Ishikawa (cell line): ENCODE results near the gene NOM1.

Experiments used
- CEBPB ChIP-seq: IDR thresholded peaks from 2 replicates; pipeline ENCODE4 v1.6.1; 2012
- CREB1 ChIP-seq: IDR thresholded peaks from 2 replicates; pipeline ENCODE4 v1.6.1; 2012; ENCODE audit warnings: low read depth
- EGR1 ChIP-seq: IDR thresholded peaks from 2 replicates; pipeline ENCODE4 v1.6.1; 2012
- EP300 ChIP-seq: IDR thresholded peaks from 2 replicates; pipeline ENCODE4 v1.6.1; 2012; ENCODE audit warnings: borderline replicate concordance
- FOXM1 ChIP-seq: IDR thresholded peaks from 2 replicates; pipeline ENCODE4 v1.6.1; 2012; ENCODE audit warnings: low read depth, borderline replicate concordance
- NFIC ChIP-seq: IDR thresholded peaks from 2 replicates; pipeline ENCODE4 v1.6.1; 2012
- RAD21 ChIP-seq: IDR thresholded peaks from 2 replicates; pipeline ENCODE4 v1.6.1; 2012; ENCODE audit warnings: low read depth
- TAF1 ChIP-seq: IDR thresholded peaks from 2 replicates; pipeline ENCODE4 v1.6.1; 2012; ENCODE audit warnings: low read depth, mild to moderate bottlenecking
- TCF12 ChIP-seq: IDR thresholded peaks from 2 replicates; pipeline ENCODE4 v1.6.1; 2012; ENCODE audit warnings: low read depth
- TEAD4 ChIP-seq: IDR thresholded peaks from 2 replicates; pipeline ENCODE4 v1.6.1; 2012
- YY1 ChIP-seq: IDR thresholded peaks from 2 replicates; pipeline ENCODE4 v1.6.1; 2012; ENCODE audit warnings: low read depth
- ZBTB7A ChIP-seq: IDR thresholded peaks from 2 replicates; pipeline ENCODE4 v1.6.1; 2012; ENCODE audit warnings: low read depth
- TF ChIP-seq, protein P1 (sequence below): IDR thresholded peaks from 2 replicates; pipeline ENCODE4 v1.6.1; 2012; ENCODE audit warnings: low read depth, mild to moderate bottlenecking
- TF ChIP-seq, protein P2 (sequence below): IDR thresholded peaks from 2 replicates; pipeline ENCODE4 v1.6.1; 2012
- TF ChIP-seq, protein P3 (sequence below): IDR thresholded peaks from 2 replicates; pipeline ENCODE4 v1.6.1; 2012

NOM1 gene

DNA sequence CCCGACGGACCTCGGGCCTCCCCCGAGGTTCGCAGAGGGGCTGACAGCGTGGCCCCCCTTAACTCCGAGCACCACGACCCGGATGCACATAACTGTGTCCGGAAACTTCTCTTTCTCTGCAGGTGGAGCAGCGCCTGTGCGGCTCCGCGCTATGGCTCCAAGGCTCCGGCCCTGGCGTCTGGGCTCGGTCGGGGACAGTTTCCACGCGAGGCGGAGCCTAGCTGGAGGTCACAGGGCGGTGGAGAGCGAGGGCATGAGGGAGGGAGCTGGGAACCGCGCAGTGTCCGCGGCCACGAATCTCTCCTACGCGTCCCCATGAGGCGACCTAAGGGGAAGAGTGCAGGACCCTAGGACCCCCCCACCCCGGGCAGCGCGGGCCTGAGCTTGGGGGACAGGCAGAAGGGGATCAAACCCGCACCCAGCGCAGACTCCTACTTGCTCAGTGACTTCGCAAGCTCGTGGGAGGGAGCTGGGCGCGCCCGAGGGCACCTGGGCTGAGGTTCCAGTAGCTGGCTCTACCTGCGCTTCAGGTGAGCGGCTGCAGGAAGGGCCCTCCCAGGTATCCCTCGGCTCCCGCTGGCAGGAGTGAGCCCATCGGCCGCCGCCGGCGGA, 69.6 kb downstream of the NOM1 start:
- TF ChIP-seq TEAD4: no peak
- TF ChIP-seq, protein P1, sequence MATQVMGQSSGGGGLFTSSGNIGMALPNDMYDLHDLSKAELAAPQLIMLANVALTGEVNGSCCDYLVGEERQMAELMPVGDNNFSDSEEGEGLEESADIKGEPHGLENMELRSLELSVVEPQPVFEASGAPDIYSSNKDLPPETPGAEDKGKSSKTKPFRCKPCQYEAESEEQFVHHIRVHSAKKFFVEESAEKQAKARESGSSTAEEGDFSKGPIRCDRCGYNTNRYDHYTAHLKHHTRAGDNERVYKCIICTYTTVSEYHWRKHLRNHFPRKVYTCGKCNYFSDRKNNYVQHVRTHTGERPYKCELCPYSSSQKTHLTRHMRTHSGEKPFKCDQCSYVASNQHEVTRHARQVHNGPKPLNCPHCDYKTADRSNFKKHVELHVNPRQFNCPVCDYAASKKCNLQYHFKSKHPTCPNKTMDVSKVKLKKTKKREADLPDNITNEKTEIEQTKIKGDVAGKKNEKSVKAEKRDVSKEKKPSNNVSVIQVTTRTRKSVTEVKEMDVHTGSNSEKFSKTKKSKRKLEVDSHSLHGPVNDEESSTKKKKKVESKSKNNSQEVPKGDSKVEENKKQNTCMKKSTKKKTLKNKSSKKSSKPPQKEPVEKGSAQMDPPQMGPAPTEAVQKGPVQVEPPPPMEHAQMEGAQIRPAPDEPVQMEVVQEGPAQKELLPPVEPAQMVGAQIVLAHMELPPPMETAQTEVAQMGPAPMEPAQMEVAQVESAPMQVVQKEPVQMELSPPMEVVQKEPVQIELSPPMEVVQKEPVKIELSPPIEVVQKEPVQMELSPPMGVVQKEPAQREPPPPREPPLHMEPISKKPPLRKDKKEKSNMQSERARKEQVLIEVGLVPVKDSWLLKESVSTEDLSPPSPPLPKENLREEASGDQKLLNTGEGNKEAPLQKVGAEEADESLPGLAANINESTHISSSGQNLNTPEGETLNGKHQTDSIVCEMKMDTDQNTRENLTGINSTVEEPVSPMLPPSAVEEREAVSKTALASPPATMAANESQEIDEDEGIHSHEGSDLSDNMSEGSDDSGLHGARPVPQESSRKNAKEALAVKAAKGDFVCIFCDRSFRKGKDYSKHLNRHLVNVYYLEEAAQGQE: no peak

DNA sequence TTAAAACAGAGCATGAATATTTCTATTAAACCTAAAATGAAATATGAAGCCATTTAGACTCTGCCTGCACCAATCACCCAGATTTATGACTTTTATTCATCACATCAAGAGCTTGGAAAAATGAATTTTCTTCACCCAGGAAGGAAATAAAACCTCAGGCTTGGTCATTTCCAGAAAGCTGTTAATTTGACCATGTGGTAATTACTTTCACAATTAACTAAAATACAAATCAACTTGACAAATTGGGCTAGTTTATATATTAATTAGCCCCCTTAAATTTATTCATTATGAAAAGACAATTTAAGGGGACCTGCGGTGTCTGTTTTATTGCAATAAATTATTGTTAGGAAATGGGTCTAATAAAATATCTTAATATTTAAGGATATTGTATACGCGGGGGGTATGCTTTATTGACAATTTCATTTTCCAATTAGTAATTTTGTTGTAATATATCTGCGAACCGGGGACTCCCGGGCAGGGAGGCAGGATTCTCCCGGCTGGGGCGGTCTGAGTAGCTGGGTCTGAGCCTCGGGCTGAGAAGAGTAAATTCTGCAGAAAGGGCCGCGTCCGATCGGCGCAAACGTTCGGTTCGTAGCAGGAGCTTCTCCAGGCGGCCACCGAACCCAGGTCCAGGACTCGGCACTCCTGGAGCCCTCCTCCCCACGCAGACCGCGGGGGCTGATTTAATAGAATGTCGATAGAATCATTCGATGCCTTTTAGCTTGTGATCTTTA, 70.4 kb downstream of the NOM1 start:
- TF ChIP-seq TAF1: no peak
- no peak for TF ChIP-seq CREB1
- TF ChIP-seq, protein P2, sequence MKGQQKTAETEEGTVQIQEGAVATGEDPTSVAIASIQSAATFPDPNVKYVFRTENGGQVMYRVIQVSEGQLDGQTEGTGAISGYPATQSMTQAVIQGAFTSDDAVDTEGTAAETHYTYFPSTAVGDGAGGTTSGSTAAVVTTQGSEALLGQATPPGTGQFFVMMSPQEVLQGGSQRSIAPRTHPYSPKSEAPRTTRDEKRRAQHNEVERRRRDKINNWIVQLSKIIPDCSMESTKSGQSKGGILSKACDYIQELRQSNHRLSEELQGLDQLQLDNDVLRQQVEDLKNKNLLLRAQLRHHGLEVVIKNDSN: no peak
- TF ChIP-seq FOXM1: no peak
- TF ChIP-seq EP300: no peak
- TF ChIP-seq, protein P3, sequence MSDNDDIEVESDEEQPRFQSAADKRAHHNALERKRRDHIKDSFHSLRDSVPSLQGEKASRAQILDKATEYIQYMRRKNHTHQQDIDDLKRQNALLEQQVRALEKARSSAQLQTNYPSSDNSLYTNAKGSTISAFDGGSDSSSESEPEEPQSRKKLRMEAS: no peak
- no peak for TF ChIP-seq EGR1
- no peak for TF ChIP-seq ZBTB7A
- TF ChIP-seq NFIC: no peak
- TF ChIP-seq, protein P1: no peak
- no peak for TF ChIP-seq CEBPB
- no peak for TF ChIP-seq TEAD4
- TF ChIP-seq YY1: no peak
- no peak for TF ChIP-seq TCF12
- TF ChIP-seq RAD21: no peak

DNA sequence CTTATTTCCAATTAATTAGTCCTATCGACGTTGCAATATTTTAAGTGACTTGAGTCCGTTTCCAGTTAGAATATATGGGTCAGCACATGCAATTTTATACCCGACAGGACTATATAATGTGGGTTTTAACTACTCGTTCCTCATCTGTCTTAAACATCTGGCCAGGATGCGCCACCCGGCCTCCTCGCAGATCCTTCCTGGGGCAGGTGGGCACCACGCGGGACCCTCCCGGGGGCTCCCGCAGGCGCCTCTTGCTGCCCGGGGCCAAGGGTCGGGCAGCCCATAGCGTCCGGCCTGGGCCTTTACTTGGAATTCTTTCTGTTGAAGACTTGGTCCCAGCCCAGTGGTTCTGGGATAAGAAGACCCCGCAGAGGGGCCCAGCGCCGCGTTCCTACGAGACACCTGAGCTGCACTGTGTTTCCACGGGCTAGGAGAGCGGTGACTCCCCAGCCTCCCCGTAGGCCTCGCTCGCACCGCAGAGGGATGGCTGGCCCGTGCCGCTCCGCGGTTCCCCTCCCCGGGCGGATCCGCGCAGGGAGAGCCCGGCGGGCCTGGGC, 71.1 kb downstream of the NOM1 start:
- TF ChIP-seq CEBPB (no peak), EGR1 (no peak), RAD21 (no peak), TEAD4 (no peak), CREB1 (no peak), EP300 (no peak), TCF12 (no peak)

DNA sequence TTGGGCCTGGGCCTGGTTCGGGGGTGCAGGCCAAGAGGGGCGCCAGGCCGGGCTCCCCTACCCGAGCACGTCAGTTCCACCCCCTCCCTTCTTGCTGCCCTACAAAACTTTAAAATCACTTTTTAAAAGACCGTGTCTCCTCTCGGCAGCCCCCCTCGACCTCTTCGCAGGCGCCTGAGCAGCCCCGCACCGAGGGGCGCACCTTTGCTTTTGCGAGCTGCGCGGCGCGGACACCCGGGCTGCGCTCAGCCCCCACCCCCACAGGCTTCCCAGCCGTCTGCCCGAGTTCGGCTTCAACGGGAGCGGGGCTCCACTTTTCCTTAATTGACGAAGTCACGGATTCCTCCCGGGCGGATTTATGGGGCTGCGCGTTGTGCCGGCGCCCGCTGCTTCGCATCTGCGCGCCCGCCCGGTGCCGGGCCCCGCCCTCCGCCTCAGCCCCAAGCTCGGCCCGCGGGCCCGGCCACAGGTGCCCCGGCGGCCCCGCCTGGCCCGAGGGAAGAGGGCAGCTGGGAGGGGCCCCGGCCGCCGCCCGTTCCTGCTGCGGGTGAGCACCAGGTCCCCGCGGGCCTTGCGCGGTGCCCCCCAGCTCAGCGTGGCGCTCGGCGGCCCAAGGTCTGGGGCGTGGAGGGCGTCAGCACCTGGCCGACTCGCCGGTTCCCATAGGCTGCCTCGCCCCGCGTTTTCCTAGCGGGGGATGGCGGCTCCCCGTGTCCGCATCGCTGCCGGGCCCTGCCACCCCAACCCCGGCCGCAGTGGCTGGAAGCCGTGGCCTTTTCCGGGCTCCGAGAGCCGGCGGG, 71.8 kb downstream of the NOM1 start:
- TF ChIP-seq, protein P1: no peak
- no peak for TF ChIP-seq CEBPB
- TF ChIP-seq CREB1: no peak
- TF ChIP-seq RAD21: no peak
- TF ChIP-seq ZBTB7A: no peak
- no peak for TF ChIP-seq EP300
- TF ChIP-seq TEAD4: no peak
- TF ChIP-seq, protein P3: no peak
- no peak for TF ChIP-seq FOXM1
- no peak for TF ChIP-seq TAF1
- no peak for TF ChIP-seq NFIC
- TF ChIP-seq EGR1: no peak
- no peak for TF ChIP-seq YY1
- TF ChIP-seq TCF12: no peak
